Coronary artery (tissue), 2 donors: ENCODE results near the gene ASS1.

Source experiments
- DNase-seq: peaks from one replicate; pipeline ENCODE4 v3.0.0-alpha.2; 2017; ENCODE audit warnings: low spot score
- H3K27ac ChIP-seq, 2 donors: fragments of 200-600 bp; sonication (generic); one replicate each; pipeline ENCODE4 v1.5.1; 2016 to 2019
- H3K4me3 ChIP-seq: fragments of 200-600 bp; sonication (generic); 2 replicates; pipeline ENCODE4 v1.5.1; 2016; ENCODE audit warnings: mild to moderate bottlenecking, moderate library complexity
- TF ChIP-seq, protein P1 (sequence below): fragments of 200-600 bp; sonication (generic); IDR thresholded peaks from one replicate; pipeline ENCODE4 v1.5.1; 2019; ENCODE audit warnings: antibody characterized with exemption

Gene ASS1

DNA sequence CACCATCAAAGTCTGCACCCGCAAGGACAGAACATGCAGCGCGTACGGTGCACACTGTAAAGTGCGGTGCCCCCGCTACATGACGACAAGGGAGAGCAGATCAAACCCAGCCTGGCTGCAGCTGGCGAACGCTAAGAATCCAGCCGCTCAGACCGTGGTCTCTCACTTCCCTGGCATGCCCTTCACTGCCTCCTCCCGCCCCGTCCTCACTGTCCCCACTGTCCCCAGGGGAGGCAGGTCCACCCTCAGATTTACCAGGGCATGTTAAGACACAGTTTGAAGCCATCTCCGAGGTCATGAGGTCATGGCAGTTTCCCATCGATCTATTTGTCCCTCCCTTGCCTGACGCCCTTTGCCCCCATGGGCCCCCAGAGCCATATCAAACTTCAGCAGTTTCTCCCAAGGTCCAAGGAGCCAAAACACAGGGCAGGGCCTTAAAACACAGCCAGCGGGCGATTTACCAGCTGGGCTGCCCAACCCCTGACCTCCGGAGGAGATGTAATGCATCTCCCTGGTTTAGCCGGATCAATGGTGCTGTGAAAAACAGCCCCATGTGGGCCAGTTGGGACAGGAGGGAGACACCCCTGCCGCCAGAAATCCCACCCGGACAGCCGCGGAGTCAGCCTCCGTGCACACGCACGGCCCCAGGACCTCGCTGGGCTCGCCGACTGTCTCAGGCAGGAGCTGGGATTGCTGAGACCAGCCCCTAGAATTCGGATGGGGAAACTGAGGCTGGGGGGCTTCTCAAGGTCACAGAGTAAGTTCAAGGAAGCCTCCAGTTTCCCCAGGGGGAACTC is 82.3 kb downstream of the ASS1 start:
- TF ChIP-seq, protein P1, sequence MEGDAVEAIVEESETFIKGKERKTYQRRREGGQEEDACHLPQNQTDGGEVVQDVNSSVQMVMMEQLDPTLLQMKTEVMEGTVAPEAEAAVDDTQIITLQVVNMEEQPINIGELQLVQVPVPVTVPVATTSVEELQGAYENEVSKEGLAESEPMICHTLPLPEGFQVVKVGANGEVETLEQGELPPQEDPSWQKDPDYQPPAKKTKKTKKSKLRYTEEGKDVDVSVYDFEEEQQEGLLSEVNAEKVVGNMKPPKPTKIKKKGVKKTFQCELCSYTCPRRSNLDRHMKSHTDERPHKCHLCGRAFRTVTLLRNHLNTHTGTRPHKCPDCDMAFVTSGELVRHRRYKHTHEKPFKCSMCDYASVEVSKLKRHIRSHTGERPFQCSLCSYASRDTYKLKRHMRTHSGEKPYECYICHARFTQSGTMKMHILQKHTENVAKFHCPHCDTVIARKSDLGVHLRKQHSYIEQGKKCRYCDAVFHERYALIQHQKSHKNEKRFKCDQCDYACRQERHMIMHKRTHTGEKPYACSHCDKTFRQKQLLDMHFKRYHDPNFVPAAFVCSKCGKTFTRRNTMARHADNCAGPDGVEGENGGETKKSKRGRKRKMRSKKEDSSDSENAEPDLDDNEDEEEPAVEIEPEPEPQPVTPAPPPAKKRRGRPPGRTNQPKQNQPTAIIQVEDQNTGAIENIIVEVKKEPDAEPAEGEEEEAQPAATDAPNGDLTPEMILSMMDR: no peak
- Histone ChIP-seq H3K27ac (no peak overlapping the region), H3K4me3 (no peak overlapping the region)
- no peak for DNase-seq

DNA sequence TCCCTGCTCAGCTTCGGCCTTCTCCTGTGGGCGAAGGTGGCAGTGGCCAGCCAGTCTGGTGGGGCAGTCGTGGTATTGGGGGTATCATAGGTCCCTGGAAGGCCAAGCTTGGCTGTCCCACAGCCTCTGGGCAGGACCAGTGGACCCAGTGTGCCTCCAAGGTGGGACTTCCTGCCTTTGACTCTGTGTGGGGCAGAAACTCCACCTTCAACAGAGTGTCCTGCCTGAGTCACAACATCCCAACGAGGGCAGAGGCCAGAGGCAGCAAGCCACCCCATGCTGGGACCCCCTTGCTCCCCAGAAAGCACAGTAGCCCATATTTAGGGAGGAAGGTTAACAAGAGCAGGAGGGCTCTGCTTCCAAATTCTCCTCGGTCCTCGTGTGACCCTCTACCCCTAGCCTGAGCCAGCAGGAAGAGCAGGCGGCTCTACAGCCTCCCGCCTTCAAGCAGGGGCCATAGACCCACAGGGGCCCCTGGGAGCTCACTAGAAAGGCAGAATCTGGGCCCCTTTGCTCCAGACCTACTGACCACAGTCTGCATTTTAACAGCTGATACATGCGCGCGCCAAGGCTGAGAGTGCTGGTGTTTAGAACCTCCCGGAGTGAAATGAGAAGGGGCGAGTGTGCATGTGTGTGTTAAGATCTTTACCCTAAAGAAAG is 83.0 kb downstream of the ASS1 start:
- no peak for DNase-seq
- TF ChIP-seq, protein P1: no peak
- Histone ChIP-seq H3K4me3 (no peak overlapping the region), H3K27ac (no peak overlapping the region)

DNA sequence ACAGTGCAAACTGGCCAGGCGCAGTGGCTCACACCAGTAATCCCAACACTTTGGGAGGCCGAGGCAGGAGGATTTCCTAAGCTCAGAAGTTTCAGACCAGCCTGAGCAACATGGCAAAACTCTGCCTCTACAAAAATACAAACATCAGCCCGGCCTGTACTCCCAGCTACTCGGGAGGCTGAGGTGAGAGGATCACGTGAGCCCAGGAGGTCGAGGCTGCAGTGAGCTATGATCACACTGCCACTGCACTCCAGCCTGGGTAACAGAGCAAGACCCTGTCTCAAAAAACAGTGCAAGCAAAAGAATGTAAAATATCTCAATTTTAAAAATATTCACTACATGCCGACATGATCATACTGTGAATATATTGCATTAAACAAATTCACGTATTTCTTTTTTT is 83.9 kb downstream of the ASS1 start:
- H3K4me3 ChIP-seq: no peak overlapping the region
- no peak for DNase-seq
- no peak overlapping the region for H3K27ac ChIP-seq
- TF ChIP-seq, protein P1: no peak

DNA sequence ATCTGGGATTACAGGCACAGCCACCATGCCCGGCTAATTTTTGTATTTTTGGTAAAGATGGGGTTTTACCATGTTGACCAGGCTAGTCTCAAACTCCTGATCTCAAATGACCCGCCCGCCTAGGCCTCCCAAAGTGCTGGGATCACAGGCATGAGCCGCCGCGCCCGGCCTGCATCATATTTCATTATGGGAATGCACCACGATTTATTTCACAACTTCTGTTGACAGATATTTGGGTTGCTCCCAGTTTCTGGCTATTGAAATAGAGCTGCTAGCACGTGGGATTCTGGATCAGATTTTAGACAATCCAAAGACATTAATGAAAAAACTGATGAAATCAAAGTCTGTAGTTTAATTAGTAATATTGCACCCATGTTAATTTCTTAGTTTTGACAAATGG is 86.2 kb downstream of the ASS1 start:
- H3K27ac ChIP-seq: no peak overlapping the region
- no peak overlapping the region for H3K4me3 ChIP-seq
- DNase-seq: no peak
- TF ChIP-seq, protein P1: no peak

DNA sequence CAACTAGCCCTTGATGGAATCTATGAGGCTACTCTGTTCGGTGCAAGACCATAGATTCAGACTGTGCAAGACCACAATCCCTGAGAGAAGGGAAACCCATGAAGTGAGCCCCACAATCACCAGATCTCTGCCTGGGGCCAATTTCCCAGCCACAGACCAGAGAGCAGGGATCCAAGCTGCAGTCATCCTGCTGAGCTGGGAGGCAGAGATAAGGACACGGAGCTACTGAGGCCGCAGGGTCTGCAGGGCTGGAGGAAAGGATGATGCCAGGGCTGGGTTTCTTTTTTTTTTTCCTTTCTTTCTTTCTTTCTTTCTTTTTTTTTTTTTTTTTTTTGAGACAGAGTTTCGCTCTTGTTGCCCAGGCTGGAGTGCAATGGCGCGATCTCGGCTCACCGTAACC is 86.9 kb downstream of the ASS1 start:
- TF ChIP-seq, protein P1: no peak
- no peak for DNase-seq
- Histone ChIP-seq H3K27ac (no peak overlapping the region), H3K4me3 (no peak overlapping the region)

DNA sequence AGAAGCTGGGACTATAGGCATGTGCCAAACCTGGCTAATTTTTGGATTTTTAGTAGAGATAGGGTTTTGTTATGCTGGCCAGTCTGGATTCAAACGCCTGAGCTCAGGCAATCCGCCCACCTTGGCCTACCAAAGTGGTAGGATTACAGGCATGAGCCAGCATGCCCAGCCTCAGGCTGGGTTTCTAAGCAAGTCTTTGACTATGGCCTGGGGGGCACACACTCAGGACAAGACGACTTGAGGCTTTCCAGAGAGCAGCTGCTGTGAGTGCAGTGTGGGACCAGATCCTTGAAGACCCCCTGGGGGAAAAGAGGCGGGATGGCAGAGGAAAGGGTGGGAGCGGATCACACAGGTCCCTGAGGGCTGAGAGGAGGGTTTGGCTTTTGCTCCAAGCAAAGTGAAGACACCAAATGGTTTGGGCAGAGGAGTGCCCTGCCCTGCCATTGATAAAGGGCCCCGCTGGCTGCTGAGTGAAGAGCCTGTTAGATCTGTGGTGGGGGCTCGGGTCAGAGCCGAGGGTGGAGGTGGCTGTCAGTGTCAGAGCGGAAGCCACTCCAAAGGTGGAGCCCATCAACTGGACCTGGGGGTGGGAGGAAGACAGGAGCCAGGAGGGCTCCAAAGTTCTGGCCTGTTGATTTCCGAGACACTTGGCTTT is 87.8 kb downstream of the ASS1 start:
- TF ChIP-seq, protein P1: no peak
- H3K27ac ChIP-seq: no peak overlapping the region
- DNase-seq: no peak
- no peak overlapping the region for H3K4me3 ChIP-seq
